PC-9 (cell line): Measurements from ENCODE around the gene DOCK3. TPM values are rescaled to one million over a fixed set of nuclear protein-coding genes. Genes with fewer than 3 reads are reported as not detected.

Source experiments
- BruUV-seq: library from RNA; stranded (reverse); fragments of 400-500 nt; replicated peaks from 2 replicates; lab custom pipeline; 2021; lab: Mats Ljungman, UMichigan
- CTCF ChIA-PET: fragments of 300-600 bp; sonication (Branson Sonifier 250); formaldehyde crosslinking; loops from one replicate; lab custom pipeline; 2022; ENCODE audit warnings: antibody characterized with exemption; lab: Charles Lee
- POLR2A ChIA-PET: fragments of 300-600 bp; sonication (Branson Sonifier 250); formaldehyde crosslinking; loops from one replicate; lab custom pipeline; 2022; ENCODE audit warnings: antibody characterized with exemption; ENCODE audit not compliant: unreplicated experiment; lab: Charles Lee
- DNase-seq, 2 experiments: peaks; one replicate each; pipeline versions ENCODE4 v3.0.0 to v3.0.0-alpha.2; 2015 to 2022; ENCODE audit warnings: mixed read lengths in 1 of 2
- H2AFZ ChIP-seq: fragments of 200-600 bp; sonication (generic); 2 replicates; pipeline ENCODE4 v1.8.1; 2017; ENCODE audit warnings: antibody characterized with exemption
- H3F3A ChIP-seq: fragments of 200-600 bp; sonication (generic); 2 replicates; pipeline ENCODE4 v1.8.1; 2017; ENCODE audit warnings: antibody characterized with exemption, mild to moderate bottlenecking, low read depth; ENCODE audit not compliant: insufficient read depth
- H3K27ac ChIP-seq: fragments of 200-600 bp; sonication (generic); 2 replicates; pipeline ENCODE4 v1.6.1; 2016; ENCODE audit warnings: mixed run types
- H3K27me3 ChIP-seq: fragments of 200-600 bp; sonication (generic); 2 replicates; pipeline ENCODE4 v1.6.1; 2016; ENCODE audit warnings: low read depth, mixed run types; ENCODE audit not compliant: insufficient read depth
- H3K36me3 ChIP-seq: fragments of 200-600 bp; sonication (generic); 2 replicates; pipeline ENCODE4 v1.6.1; 2016; ENCODE audit warnings: low read depth, mixed run types
- H3K4me1 ChIP-seq: fragments of 200-600 bp; sonication (generic); replicated peaks from 2 replicates; pipeline ENCODE4 v1.6.1; 2016; ENCODE audit warnings: mixed run types; ENCODE audit not compliant: insufficient read depth
- H3K4me2 ChIP-seq: fragments of 200-600 bp; sonication (generic); 2 replicates; pipeline ENCODE4 v1.6.1; 2017; ENCODE audit warnings: mixed run types
- H3K4me3 ChIP-seq: fragments of 200-600 bp; sonication (generic); 2 replicates; pipeline ENCODE4 v1.6.1; 2016; ENCODE audit warnings: mixed run types
- H3K79me2 ChIP-seq: fragments of 200-600 bp; sonication (generic); 2 replicates; pipeline ENCODE4 v1.6.1; 2017; ENCODE audit warnings: low read depth, mixed run types
- H3K9me2 ChIP-seq: fragments of 200-600 bp; sonication (generic); 2 replicates; pipeline ENCODE4 v1.8.1; 2017; ENCODE audit warnings: mild to moderate bottlenecking; ENCODE audit not compliant: insufficient read depth
- H3K9me3 ChIP-seq: fragments of 200-600 bp; sonication (generic); 2 replicates; pipeline ENCODE4 v1.8.1; 2016; ENCODE audit warnings: low read depth; ENCODE audit not compliant: insufficient read depth
- H4K20me1 ChIP-seq: fragments of 200-600 bp; sonication (generic); 2 replicates; pipeline ENCODE4 v1.8.1; 2017; ENCODE audit not compliant: insufficient read depth
- CTCF ChIP-seq: fragments of 200-600 bp; sonication (generic); conservative IDR thresholded peaks from 2 replicates; pipeline ENCODE4 v1.6.1; 2017; ENCODE audit warnings: mixed run types, antibody characterized with exemption, mild to moderate bottlenecking, moderate library complexity
- EZH2 ChIP-seq: fragments of 200-600 bp; sonication (generic); IDR thresholded peaks from 2 replicates; pipeline ENCODE4 v1.8.0; 2017; ENCODE audit warnings: antibody characterized with exemption, low read depth
- intact Hi-C: fragments of 100-400 bp; cut with micrococcal nuclease; formaldehyde crosslinking; loops from one replicate; pipeline ENCODE4 v1.10.0; 2022; ENCODE audit not compliant: unreplicated experiment
- total RNA-seq: library from RNA; stranded (reverse); gene quantifications from 2 replicates; pipeline ENCODE4 v1.2.3, GENCODE V29; 2021

The DOCK3 gene
- total RNA-seq, 1 experiment from 2014 or later = 16.9 TPM

- TF ChIP-seq CTCF (no peak), EZH2 (no peak)
- no peaks in the 10 kb centered on the region for H3K36me3 ChIP-seq
- H3K27ac ChIP-seq = no peak overlapping the region
- BruUV-seq = no TSS peak
- DNase-seq = no peak
- H3K9me3 ChIP-seq = no peaks in the 10 kb centered on the region
- intact Hi-C loops = no loop called here
- H3K4me1 ChIP-seq = peaks cover 8% of the 10 kb centered on the region
- no peaks in the 10 kb centered on the region for H3K27me3 ChIP-seq
- peaks cover 24% of the 10 kb centered on the region for H3K79me2 ChIP-seq
- CTCF ChIA-PET = no interaction called here
- no peak overlapping the region for H3K4me2 ChIP-seq
- no peaks in the 10 kb centered on the region for H4K20me1 ChIP-seq
- POLR2A ChIA-PET = no interaction called here
- no peak overlapping the region for H2AFZ ChIP-seq
- no peaks in the 10 kb centered on the region for H3F3A ChIP-seq
- H3K9me2 ChIP-seq = no peaks in the 10 kb centered on the region
- no peak overlapping the region for H3K4me3 ChIP-seq
Observed at GRCh38 chr3:51381333-51381705, 706.6 kb downstream of the DOCK3 start.

- no peaks in the 10 kb centered on the region for H3K27me3 ChIP-seq
- no peaks in the 10 kb centered on the region for H3K9me2 ChIP-seq
- no peaks in the 10 kb centered on the region for H4K20me1 ChIP-seq
- no peak for DNase-seq
- no TSS peak for BruUV-seq
- TF ChIP-seq CTCF (no peak), EZH2 (no peak)
- CTCF ChIA-PET = no interaction called here
- POLR2A ChIA-PET = interaction anchor here (0.7 kb wide), 1 partner anchor 291 kb away, joined by 3 read pairs; no protein-coding TSS in a partner anchor
- intact Hi-C loops = no loop called here
- H3K4me3 ChIP-seq = no peak overlapping the region
- no peaks in the 10 kb centered on the region for H3K9me3 ChIP-seq
- peaks cover 16% of the 10 kb centered on the region for H3K4me1 ChIP-seq
- H2AFZ ChIP-seq = no peak overlapping the region
- H3K27ac ChIP-seq = no peak overlapping the region
- H3K79me2 ChIP-seq = peaks cover 33% of the 10 kb centered on the region
- peaks cover 6% of the 10 kb centered on the region; the same call in 1 of the 2 replicates for H3F3A ChIP-seq
- no peaks in the 10 kb centered on the region for H3K36me3 ChIP-seq
- no peak overlapping the region for H3K4me2 ChIP-seq
Observed at GRCh38 chr3:51382076-51382745, 707.5 kb downstream of the DOCK3 start.

- H3K9me3 ChIP-seq = no peaks in the 10 kb centered on the region
- peak overlapping the region; percentile 84 for H3K4me2 ChIP-seq
- ChIA-PET CTCF (no interaction called here), POLR2A (no interaction called here)
- no peak overlapping the region for H2AFZ ChIP-seq
- H3K79me2 ChIP-seq = peaks cover 41% of the 10 kb centered on the region
- peak overlapping the region; percentile 91; the same call in 1 of the 2 replicates for H3K4me3 ChIP-seq
- H3K27me3 ChIP-seq = no peaks in the 10 kb centered on the region
- peaks cover 25% of the 10 kb centered on the region for H3K4me1 ChIP-seq
- H3K36me3 ChIP-seq = 0 out of 2 replicates have a peak, but pooled peaks cover 8% of the 10 kb centered on the region
- TF ChIP-seq EZH2 (no peak), CTCF (no peak)
- intact Hi-C loops = no loop called here
- no peaks in the 10 kb centered on the region for H4K20me1 ChIP-seq
- H3K9me2 ChIP-seq = no peaks in the 10 kb centered on the region
- H3F3A ChIP-seq = peaks cover 14% of the 10 kb centered on the region
- no TSS peak for BruUV-seq
- no peak overlapping the region for H3K27ac ChIP-seq
- peak in 1 of 2 experiments; percentile 18 for DNase-seq
Observed at GRCh38 chr3:51382947-51383578, 708.3 kb downstream of the DOCK3 start.
